ENCODE measurements around the gene SERPINF2.

Gene SERPINF2

DNA sequence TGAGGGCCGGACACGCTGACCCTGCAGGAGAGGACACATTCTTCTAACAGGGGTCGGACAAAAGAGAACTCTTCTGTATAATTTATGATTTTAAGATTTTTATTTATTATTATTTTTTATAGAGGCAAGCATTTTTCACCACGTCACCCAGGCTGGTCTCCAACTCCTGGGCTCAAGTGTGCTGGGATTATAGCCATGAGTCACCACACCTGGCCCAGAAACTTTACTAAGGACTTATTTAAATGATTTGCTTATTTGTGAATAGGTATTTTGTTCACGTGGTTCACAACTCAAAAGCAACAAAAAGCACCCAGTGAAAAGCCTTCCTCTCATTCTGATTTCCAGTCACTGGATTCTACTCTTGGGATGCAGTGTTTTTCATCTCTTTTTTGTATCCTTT, 16.9 kb downstream of the SERPINF2 start:
- H3K9me3 ChIP-seq (ENCODE audit: control insufficient read depth, insufficient read depth, low read depth, low read length) = no peaks in the 10 kb centered on the region
- ChIA-PET CTCF (no interaction called here), POLR2A (no interaction called here)
- no peak overlapping the region for H3K27ac ChIP-seq (ENCODE audit: extremely low read depth, low read depth, low read length)
- no peak for TF ChIP-seq YY1 (tag by site-specific recombination; IDR thresholded peaks at IDR 0.05)
- TF ChIP-seq, protein P1, sequence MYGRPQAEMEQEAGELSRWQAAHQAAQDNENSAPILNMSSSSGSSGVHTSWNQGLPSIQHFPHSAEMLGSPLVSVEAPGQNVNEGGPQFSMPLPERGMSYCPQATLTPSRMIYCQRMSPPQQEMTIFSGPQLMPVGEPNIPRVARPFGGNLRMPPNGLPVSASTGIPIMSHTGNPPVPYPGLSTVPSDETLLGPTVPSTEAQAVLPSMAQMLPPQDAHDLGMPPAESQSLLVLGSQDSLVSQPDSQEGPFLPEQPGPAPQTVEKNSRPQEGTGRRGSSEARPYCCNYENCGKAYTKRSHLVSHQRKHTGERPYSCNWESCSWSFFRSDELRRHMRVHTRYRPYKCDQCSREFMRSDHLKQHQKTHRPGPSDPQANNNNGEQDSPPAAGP (tag by site-specific recombination; IDR thresholded peaks at IDR 0.05) = no peak
- H3K4me3 ChIP-seq (ENCODE audit: low read depth, low read length) = no peak overlapping the region
- peaks cover 6% of the 10 kb centered on the region for H3K4me1 ChIP-seq (ENCODE audit: control insufficient read depth, insufficient read depth, low read length)
- no peaks in the 10 kb centered on the region; a peak in 1 of 3 replicates for H3K36me3 ChIP-seq (ENCODE audit: control insufficient read depth in 2 of 2, insufficient read depth in 1 of 2, low read length in 2 of 2)

DNA sequence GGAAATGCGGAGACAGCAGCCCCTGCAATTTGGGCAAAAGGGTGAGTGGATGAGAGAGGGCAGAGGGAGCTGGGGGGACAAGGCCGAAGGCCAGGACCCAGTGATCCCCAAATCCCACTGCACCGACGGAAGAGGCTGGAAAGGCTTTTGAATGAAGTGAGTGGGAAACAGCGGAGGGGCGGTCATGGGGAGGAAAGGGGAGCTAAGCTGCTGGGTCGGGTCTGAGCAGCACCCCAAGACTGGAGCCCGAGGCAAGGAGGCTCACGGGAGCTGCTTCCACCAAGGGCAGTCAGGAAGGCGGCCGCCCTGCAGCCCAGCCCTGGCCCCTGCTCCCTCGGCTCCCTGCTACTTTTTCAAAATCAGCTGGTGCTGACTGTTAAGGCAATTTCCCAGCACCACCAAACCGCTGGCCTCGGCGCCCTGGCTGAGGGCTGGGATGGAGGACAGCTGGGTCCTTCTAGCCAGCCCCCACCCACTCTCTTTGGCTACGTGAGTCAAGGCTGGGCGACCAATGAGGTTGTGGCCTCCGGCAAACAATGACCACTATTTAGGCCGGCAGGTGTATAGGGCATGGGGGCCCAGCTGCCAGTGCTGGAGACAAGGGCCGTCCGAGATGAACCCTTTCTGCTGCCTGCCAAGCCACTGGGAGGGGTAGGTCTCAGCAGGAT, 19.7 kb downstream of the SERPINF2 start:
- Histone ChIP-seq H3K27ac (ENCODE audit: extremely low read depth, low read depth, low read length) (no peak overlapping the region), H3K36me3 (ENCODE audit: control insufficient read depth in 2 of 2, insufficient read depth in 1 of 2, low read length in 2 of 2) (peaks cover 0 to under 1% of the 10 kb centered on the region in 2 experiments; a peak in 2 of 3 replicates), H3K4me1 (ENCODE audit: control insufficient read depth, insufficient read depth, low read length) (peaks cover 6% of the 10 kb centered on the region), H3K4me3 (ENCODE audit: low read depth, low read length) (no peak overlapping the region), H3K9me3 (ENCODE audit: control insufficient read depth, insufficient read depth, low read depth, low read length) (no peaks in the 10 kb centered on the region)
- TF ChIP-seq ZNF335 (tag by site-specific recombination; conservative IDR thresholded peaks at IDR 0.05) (no peak), ZNF561 (tag by site-specific recombination; IDR thresholded peaks at IDR 0.05; ENCODE audit: borderline replicate concordance) (peak; percentile 46; the same call in 1 of the 2 replicates)
- TF ChIP-seq, protein P2, sequence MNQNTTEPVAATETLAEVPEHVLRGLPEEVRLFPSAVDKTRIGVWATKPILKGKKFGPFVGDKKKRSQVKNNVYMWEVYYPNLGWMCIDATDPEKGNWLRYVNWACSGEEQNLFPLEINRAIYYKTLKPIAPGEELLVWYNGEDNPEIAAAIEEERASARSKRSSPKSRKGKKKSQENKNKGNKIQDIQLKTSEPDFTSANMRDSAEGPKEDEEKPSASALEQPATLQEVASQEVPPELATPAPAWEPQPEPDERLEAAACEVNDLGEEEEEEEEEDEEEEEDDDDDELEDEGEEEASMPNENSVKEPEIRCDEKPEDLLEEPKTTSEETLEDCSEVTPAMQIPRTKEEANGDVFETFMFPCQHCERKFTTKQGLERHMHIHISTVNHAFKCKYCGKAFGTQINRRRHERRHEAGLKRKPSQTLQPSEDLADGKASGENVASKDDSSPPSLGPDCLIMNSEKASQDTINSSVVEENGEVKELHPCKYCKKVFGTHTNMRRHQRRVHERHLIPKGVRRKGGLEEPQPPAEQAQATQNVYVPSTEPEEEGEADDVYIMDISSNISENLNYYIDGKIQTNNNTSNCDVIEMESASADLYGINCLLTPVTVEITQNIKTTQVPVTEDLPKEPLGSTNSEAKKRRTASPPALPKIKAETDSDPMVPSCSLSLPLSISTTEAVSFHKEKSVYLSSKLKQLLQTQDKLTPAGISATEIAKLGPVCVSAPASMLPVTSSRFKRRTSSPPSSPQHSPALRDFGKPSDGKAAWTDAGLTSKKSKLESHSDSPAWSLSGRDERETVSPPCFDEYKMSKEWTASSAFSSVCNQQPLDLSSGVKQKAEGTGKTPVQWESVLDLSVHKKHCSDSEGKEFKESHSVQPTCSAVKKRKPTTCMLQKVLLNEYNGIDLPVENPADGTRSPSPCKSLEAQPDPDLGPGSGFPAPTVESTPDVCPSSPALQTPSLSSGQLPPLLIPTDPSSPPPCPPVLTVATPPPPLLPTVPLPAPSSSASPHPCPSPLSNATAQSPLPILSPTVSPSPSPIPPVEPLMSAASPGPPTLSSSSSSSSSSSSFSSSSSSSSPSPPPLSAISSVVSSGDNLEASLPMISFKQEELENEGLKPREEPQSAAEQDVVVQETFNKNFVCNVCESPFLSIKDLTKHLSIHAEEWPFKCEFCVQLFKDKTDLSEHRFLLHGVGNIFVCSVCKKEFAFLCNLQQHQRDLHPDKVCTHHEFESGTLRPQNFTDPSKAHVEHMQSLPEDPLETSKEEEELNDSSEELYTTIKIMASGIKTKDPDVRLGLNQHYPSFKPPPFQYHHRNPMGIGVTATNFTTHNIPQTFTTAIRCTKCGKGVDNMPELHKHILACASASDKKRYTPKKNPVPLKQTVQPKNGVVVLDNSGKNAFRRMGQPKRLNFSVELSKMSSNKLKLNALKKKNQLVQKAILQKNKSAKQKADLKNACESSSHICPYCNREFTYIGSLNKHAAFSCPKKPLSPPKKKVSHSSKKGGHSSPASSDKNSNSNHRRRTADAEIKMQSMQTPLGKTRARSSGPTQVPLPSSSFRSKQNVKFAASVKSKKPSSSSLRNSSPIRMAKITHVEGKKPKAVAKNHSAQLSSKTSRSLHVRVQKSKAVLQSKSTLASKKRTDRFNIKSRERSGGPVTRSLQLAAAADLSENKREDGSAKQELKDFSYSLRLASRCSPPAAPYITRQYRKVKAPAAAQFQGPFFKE (tag by site-specific recombination; IDR thresholded peaks at IDR 0.05; ENCODE audit: borderline replicate concordance) = no peak
- ChIA-PET POLR2A (interaction anchor here (0.6 to 3.0 kb wide), 5 partner anchors 10 to 46 kb away, joined by 3 to 17 read pairs (median 3); no protein-coding TSS in a partner anchor), CTCF (interaction anchor here (0.7 to 1.3 kb wide), 3 partner anchors 22 to 117 kb away, joined by 4 to 8 read pairs (median 4); no protein-coding TSS in a partner anchor)

DNA sequence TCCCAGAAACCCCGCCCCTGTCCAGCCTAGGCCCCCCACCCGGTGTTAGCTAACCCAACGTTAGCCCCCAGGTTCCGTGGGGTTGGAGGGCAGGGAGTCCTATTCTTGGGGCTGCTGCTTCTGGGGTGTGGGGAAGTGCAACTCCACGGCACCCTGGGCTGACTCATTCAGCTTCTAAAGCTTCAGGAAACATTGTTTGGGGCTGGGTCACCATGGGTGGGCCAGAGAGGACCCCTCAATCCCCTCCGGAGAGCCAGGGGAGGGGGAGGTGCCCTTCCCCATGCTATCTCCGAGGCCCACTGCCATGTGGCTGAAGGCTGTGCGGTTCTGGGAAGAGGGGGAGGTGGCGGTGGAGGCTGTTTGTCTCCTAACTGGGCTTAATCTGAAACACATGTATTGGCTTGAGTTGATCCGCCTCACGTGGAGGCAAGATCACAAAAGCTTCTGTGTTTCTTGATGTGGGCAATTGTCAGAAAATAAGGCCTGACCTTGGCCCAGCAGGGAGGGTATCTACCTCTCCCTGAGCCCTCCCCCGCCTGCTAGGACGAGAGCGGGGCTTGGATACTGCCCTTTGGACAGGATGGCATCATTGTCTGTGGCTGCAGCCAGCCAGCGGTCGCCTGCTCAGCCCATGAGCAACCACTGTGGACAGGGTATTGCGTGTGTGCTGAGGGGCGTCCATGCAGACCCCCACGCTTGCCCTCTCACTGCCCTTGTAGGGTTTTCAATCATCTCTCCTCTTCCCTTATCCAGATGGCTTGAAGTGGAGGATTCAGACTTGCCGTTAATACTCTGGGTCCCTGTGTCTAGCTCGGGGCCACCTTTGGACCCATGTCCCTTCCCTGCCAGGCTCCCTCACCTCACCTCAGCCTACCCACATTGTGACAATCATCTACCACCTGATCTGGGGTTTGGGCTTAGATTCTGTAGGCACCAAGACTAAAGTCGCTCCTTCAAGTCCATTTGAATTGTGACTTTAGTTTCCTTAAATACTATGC, 20.5 kb downstream of the SERPINF2 start:
- TF ChIP-seq ZIC2 (tag by site-specific recombination; IDR thresholded peaks at IDR 0.05) = 0 out of 2 replicates have a peak, but pooled peaks have one; percentile 34
- TF ChIP-seq ZXDB (tag by site-specific recombination; IDR thresholded peaks at IDR 0.05) = no peak
- Histone ChIP-seq H3K9me3 (ENCODE audit: control insufficient read depth, insufficient read depth, low read depth, low read length) (no peaks in the 10 kb centered on the region), H3K36me3 (ENCODE audit: control insufficient read depth in 2 of 2, insufficient read depth in 1 of 2, low read length in 2 of 2) (peaks cover 0 to 4% of the 10 kb centered on the region in 2 experiments; a peak in 2 of 3 replicates), H3K4me3 (ENCODE audit: low read depth, low read length) (no peak overlapping the region), H3K27ac (ENCODE audit: extremely low read depth, low read depth, low read length) (no peak overlapping the region), H3K4me1 (ENCODE audit: control insufficient read depth, insufficient read depth, low read length) (peaks cover 6% of the 10 kb centered on the region)
- POLR2A ChIA-PET = interaction anchor here (3.0 kb wide), 1 partner anchor 47 kb away, joined by 17 read pairs; no protein-coding TSS in a partner anchor
- CTCF ChIA-PET = interaction anchor here (1.3 kb wide), 1 partner anchor 21 kb away, joined by 8 read pairs; no protein-coding TSS in a partner anchor
